ENCODE results near the gene MICOS13.
"Not testable (repeated sequence)": the region's sequence is repeated elsewhere in the genome, so short reads cannot be mapped to it uniquely, and the experiment has no call there.

The MICOS13 gene, protein sequence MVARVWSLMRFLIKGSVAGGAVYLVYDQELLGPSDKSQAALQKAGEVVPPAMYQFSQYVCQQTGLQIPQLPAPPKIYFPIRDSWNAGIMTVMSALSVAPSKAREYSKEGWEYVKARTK
- 11.8 to 42.7 (median 29.2) reads per million in 3 experiments for total RNA-seq

GRCh38 chr19:5680437-5681368, at the start of gene MICOS13, which contains the start of gene HSD11B1L:
MICOS13 (minus strand) TSS chr19:5680516; CDS start chr19:5680486, 30 bp downstream.
HSD11B1L (plus strand) TSS chr19:5681027; CDS start chr19:5684833, 3,806 bp downstream.
- peak; percentile 99 for DNase-seq

DNA sequence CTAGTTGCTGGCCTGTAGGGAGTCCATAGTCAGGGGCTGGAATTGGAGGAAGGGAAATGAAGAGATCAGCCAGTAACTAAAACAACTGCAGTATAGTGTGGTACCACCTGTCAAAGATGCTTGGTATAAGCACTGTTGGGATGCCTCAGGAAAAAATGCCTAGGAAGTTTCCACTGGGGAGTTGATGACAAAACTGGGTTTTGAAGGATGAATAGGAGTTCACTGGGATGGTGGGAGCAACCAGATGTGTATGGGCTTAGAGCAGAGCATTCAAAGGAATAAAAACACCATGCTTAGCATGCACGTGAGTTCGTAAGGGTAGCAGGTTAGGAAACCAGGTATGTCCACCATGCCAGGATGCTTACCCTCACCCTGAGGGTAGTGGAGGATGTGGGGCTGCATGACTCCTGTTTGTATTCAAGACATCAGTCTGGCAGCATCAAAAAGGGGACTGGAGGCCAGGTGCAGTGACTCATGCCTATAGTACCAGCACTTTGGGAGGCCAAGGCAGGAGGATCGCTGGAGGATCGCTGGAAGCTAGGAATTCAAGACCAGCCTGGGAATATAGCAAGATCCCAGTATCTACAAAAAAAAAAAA, 47.2 kb upstream of the MICOS13 start:
- DNase-seq, result no peak

DNA sequence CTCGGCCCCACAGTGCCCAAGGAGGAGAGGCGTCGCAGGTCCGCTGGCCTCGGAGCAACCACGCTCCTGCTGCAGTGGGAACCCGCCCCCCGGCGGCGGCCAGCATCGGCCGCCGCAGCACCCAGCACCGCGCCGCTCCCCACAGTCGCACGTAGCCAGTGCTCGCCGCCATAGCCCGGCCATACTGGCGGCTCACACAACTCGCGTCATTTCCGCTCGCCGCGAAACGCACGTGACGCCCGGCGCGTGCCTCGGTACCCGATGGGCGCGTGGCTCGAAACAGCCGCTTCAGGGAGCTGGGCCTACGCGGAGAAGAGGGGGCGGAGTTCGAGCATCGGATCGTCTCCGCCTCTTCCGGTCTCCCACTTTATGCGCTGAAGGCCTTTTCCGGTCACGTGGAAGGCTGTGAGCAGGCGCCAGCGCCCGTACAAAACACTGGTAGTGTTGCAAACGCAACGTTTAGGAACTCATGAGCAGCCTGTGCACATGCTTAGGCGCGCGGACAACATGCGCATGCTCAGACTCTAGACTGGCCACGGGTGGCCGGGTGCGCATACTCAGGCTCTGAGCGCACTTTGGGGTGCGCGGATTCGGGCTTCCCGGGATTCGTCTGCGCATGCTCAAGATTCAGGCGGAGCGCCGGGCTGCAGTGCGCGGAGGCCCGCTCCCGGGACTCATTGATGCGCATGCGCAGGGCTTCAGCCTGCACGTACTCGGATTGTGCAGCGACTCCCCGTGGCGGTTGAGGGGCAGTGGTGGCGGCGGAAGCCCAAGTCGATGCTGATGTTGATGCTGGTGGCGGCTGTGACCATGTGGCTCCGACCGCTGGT, 39.9 kb upstream of the MICOS13 start, which contains the start of the genes CATSPERD and LONP1:
CATSPERD (plus strand) TSS at position 677 of the 830 bp plus-strand sequence; CDS start at position 778, 101 bp downstream.
LONP1 (minus strand) TSS at position 186 of the 830 bp plus-strand sequence; CDS start at position 172, 14 bp downstream.
- DNase-seq, result peak; percentile 99

GRCh38 chr19:5719274-5719960, 39.1 kb upstream of the MICOS13 start:
- DNase-seq, result no peak

DNA sequence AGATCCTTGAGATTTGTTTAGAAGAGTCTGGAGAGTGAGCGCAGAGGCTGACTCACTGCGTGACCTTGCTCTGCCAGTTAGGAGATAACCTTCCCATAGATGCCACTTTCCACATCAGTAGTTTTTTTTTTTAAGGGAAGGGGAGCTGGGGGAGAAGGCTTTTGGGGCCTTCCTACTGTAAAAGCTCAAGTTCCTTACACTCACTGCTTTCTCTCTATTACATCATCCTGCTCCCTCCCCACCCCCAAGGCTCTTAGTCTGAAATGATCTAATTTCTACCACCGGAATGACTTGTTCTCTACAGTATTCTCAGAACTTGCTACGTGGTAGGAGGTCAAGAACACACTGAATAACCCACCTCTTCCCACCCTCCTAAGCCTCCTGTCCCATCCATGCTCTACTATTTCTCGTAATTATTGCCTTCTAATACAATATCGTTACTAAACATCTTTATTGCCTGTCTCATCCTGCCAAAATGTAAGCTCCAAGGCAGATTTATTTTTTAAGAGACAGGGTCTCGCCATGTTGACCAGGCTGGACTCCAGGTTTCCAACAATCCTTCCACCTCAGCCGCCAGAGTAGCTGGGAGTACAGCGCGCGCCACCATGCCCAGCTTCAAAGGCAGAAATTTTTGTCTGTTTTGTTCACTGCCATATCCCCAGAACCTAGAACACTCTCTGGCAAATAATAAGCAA, 38.4 kb upstream of the MICOS13 start:
- DNase-seq, result no peak

- no peak for DNase-seq
Observed at GRCh38 chr19:5718037-5718578, 37.8 kb upstream of the MICOS13 start.

- DNase-seq, result no peak
Observed at GRCh38 chr19:5717215-5717935, 37.1 kb upstream of the MICOS13 start.

DNA sequence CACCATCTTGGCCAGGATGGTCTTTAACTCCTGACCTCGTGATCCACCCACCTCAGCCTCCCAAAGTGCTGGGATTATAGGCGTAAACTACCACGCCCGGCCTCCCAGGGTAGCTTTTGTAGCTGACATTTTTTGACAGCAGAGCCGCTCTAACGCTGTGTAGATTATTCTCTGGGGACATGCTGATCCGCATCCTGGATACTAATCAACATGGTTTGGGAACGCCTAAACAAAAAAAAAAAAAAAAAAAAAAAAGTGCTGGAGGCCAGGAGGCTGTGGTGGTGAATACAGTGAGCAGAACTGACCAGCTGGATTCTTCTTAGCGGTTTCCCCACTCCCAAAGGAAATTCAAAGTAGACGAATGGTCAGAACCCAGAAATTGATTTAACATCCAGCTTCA, 34.5 kb upstream of the MICOS13 start:
- DNase-seq, result no peak

DNA sequence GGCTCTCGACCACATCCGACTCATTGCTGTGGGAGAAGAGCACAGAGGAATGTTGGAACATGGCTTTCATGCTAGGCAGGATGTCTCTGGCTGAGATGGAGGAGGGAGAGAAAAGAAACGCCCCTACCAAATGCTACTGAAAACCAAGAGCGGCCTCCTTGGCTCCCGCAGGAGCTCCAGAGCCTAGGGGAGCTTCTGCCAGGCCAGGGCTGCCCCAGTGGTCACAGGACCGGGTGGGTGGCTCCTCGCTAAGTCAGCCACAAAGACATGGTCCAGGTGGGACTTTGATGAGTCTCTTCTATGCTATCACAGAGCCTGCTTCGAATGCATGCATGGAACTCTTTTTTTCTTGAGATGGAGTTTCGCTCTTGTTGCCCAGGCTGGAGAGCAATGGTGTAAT, 32.9 kb upstream of the MICOS13 start:
- no peak for DNase-seq

GRCh38 chr19:5711713-5712161, 31.4 kb upstream of the MICOS13 start:
- no peak for DNase-seq

- no peak for DNase-seq
Observed at GRCh38 chr19:5711025-5711424, 30.7 kb upstream of the MICOS13 start.

DNA sequence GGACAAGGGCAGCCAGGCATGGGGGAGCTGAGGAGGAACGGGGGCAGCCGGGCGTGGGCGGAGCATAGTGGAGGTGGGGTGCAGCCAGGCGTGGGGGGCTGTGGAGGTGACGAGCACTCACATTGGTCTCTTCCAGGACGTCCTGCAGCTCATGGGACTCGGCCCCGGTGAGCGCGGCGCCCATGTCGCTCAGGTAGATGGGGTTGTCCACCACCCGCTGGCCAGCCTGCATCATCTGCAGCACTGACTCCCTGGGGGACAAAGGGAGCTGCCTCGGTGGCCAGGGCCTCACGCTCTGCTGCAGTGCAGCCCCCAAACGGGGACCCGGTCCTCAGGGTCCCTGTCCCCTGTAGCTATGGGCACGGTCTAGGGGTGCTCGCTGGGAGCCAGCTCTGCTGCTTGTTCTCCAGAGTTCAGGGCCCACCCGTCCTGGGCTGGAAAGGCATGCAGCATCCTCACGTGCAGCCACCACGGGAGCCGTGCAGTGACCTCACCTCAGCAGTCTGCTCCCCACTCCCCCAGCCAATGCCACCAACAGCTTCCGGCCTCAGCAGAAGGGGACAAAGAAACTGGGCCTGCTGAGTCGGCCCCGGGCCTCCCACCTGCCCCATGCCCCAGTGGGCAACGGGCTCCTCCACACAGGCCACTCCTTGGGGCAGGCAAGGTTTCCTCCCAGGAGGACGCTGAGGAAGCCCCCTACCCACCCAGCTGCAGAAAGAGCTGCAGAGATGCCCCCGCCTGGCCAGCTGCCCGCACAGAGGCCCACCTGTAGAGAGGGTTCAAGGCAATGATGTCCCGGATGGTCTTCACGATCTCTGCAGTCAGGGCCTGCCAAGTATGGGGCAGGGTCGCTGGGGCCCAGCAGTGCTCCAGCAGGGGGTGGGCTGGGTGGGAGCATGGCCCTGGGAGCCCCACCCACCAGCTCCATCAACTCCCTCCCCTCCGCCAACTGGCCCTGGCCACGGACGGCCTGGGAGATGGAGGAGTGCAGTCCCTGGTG, 27.6 kb upstream of the MICOS13 start:
- no peak for DNase-seq

- no peak for DNase-seq
Observed at GRCh38 chr19:5706876-5707573, 26.7 kb upstream of the MICOS13 start.

DNA sequence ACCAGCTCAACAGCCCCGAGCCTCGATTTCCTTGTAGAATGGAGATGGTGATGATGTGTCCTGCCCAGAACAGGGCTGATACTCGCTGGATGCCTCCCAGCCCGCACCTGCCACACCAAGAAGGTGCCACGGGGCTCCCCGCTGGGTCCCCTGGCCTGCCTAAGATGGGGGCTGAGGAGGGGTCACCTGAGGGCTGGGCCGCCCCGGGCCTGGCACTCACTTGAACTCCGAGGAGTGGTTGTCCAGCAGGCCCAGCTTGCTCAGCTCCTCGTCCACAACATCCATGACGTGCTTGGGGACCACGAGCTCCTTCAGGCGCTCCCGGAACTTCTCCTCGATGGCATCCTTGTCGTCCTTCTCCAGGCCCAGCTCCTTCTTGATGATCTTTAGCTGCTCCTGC, 25.2 kb upstream of the MICOS13 start:
- no peak for DNase-seq

DNA sequence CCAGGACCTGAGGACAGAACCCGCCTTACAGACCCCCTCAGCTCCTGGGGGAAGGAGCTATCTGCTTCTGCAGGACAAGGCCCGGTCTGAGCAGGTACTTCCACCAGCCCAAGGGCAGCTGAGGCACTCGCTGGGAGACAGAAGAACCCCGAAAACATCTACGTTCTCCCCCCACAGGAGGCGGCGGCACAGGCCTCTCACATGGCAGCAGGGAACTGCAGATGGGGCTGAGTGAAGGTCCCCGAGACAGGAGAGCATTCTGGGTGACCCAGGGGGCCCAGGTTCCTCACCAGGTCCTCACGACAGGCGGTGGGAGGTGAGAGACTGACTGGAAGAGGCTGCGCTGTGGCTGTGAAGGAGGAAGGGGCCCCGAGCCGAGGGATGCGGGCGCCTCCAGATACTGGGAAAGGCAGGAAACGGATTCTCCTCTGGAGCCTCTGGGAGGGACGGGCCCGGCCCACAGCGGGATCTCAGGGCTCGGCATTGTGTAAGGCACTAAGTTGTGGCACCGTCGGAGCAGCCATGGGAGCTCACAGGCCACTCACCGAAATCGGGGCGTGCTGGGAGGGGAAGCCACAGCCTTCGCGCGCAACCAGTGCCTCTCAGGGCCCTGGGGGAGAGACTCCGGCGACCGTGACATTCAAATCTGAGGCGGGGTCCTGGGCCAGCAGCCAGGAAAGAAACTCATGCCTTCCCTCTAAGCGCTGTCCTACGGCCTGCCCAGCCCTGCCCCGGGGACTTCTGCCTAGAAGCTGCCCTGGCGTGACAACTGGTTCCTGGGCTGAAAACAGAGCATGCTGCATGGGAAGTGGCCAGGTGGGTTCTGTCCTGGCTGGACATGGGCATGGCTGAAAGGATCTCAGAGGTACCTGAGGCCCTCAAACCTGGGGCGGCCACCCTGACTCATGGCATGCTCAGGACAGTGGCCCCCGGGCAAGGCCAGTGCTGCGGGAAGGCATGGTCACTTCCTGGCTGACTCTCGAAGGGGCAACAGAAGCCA, 23.8 kb upstream of the MICOS13 start:
- DNase-seq, result no peak

- not testable (repeated sequence) for DNase-seq
Observed at GRCh38 chr19:5702053-5702410, 21.7 kb upstream of the MICOS13 start.

All from central memory CD4-positive, alpha-beta T cell (primary cell).